Neural crest cell (in vitro differentiated cells): ENCODE data around the gene USP10. TPM values are rescaled to one million over a fixed set of nuclear protein-coding genes. Genes with fewer than 3 reads are reported as not detected.

Experiments
- DNase-seq: peaks from one replicate; pipeline ENCODE4 v3.0.0; 2021; ENCODE audit warnings: low read depth, mixed read lengths, low spot score
- H3K27ac Mint-ChIP-seq: one replicate; pipeline ENCODE4 v1.8.0; 2021; ENCODE audit warnings: mild to moderate bottlenecking, mixed read lengths; ENCODE audit not compliant: unreplicated experiment
- H3K27me3 Mint-ChIP-seq: 2 replicates; pipeline ENCODE4 v1.8.0; 2021; ENCODE audit warnings: low read depth, mild to moderate bottlenecking, mixed read lengths
- H3K36me3 Mint-ChIP-seq: 2 replicates; pipeline ENCODE4 v1.8.0; 2021; ENCODE audit warnings: low read depth, mild to moderate bottlenecking, mixed read lengths
- H3K4me1 Mint-ChIP-seq: 2 replicates; pipeline ENCODE4 v1.8.0; 2021; ENCODE audit warnings: mixed read lengths
- H3K4me3 Mint-ChIP-seq: one replicate; pipeline ENCODE4 v1.8.0; 2021; ENCODE audit warnings: mild to moderate bottlenecking, mixed read lengths
- H3K9me3 Mint-ChIP-seq: 2 replicates; pipeline ENCODE4 v1.8.0; 2021; ENCODE audit warnings: mixed read lengths
- total RNA-seq: library from RNA; stranded (reverse); gene quantifications from 2 replicates; pipeline ENCODE4 v1.2.1, GENCODE V29; 2021
- TF ChIP-seq, protein P1 (sequence below): fragments of 200-600 bp; sonication (generic); conservative IDR thresholded peaks from 2 replicates; pipeline ENCODE4 v1.5.0; 2021; ENCODE audit warnings: antibody characterized with exemption, mild to moderate bottlenecking

The USP10 gene
- total RNA-seq, 1 donor from 2014 or later: 149 TPM

DNA sequence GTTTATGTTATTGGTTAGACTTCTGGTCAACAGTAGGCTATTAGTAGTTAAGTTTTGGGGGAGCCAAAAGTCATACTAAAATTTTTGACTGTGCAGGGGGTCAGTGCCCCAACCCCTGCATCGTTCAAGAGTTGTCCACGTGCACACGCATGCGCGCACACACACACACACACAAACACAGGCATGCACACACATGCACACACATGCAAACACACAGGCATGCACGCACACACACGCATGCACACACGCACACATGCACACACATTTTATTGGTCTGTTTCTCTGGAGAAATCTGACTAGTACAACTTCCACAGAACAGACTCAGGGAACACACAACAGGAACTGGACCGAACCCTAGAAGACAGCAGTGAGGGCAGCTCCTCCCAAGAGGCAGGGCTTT, 24.4 kb upstream of the USP10 start:
- no peaks in the 10 kb centered on the region for H3K9me3 Mint-ChIP-seq
- H3K27ac Mint-ChIP-seq: no peak overlapping the region
- TF ChIP-seq, protein P1, sequence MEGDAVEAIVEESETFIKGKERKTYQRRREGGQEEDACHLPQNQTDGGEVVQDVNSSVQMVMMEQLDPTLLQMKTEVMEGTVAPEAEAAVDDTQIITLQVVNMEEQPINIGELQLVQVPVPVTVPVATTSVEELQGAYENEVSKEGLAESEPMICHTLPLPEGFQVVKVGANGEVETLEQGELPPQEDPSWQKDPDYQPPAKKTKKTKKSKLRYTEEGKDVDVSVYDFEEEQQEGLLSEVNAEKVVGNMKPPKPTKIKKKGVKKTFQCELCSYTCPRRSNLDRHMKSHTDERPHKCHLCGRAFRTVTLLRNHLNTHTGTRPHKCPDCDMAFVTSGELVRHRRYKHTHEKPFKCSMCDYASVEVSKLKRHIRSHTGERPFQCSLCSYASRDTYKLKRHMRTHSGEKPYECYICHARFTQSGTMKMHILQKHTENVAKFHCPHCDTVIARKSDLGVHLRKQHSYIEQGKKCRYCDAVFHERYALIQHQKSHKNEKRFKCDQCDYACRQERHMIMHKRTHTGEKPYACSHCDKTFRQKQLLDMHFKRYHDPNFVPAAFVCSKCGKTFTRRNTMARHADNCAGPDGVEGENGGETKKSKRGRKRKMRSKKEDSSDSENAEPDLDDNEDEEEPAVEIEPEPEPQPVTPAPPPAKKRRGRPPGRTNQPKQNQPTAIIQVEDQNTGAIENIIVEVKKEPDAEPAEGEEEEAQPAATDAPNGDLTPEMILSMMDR: no peak
- no peak for DNase-seq
- H3K4me1 Mint-ChIP-seq: peaks cover 8% of the 10 kb centered on the region
- peaks cover 6% of the 10 kb centered on the region for H3K27me3 Mint-ChIP-seq
- no peak overlapping the region for H3K4me3 Mint-ChIP-seq
- no peaks in the 10 kb centered on the region for H3K36me3 Mint-ChIP-seq

DNA sequence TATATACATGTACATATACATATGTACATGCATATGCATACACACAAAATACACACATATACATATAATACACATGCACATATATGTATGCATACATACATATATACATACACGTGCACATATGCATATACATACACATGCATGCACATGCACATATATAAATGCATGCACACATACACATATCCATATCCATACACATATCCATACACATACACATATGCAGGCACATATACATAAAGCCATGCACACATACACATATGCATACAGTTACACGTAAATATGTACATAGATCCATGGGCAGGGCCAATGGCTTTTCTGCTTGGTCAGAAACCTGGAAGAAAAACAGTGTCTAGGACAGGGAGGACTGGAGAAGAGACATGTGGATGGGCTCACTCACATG, 23.9 kb upstream of the USP10 start:
- no peaks in the 10 kb centered on the region for H3K9me3 Mint-ChIP-seq
- H3K27ac Mint-ChIP-seq: no peak overlapping the region
- H3K4me1 Mint-ChIP-seq: peaks cover 8% of the 10 kb centered on the region
- DNase-seq: no peak
- H3K27me3 Mint-ChIP-seq: peaks cover 9% of the 10 kb centered on the region
- no peaks in the 10 kb centered on the region for H3K36me3 Mint-ChIP-seq
- TF ChIP-seq, protein P1: no peak
- no peak overlapping the region for H3K4me3 Mint-ChIP-seq

DNA sequence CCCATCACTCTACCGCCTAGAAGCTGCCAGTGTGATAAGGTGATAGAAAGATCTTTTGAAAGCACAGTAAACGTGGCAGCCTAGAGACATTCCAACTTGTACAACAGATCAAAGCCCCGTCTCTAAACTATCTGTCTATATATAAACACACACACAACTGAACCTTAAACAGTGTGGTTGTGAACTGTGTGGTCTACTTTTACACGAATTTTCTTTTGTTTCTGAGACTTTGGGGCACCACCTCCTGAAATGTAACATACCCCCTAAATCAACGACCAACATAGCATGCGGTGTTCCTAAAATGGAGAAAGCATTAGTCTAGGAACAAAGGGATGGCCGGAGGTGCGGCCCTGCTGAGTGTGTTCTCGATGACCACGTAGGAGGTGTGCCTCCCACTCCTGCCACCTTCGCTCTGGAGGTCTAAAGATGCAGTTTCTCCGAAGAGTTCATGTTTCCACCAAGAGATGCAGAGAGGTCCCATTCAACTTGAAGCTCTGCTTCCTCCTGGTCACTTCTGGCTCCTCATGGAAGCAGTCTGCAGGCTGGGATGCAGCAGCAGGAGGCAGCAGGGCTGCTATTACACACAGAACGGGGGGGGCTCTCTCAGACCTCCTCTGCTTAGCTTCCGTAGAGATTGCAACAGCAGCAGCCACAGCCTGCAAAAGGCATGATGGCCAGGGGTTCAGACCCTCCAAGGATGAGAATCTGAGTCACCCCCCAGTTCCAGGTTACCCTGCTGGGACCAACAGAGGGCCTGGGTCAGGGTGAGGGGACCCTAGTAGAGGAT, 22.6 kb upstream of the USP10 start:
- no peak overlapping the region for H3K27ac Mint-ChIP-seq
- H3K36me3 Mint-ChIP-seq: no peaks in the 10 kb centered on the region
- no peaks in the 10 kb centered on the region for H3K9me3 Mint-ChIP-seq
- H3K4me1 Mint-ChIP-seq: peaks cover 6% of the 10 kb centered on the region
- H3K27me3 Mint-ChIP-seq: peaks cover 11% of the 10 kb centered on the region
- no peak overlapping the region for H3K4me3 Mint-ChIP-seq
- TF ChIP-seq, protein P1: no peak
- DNase-seq: no peak

DNA sequence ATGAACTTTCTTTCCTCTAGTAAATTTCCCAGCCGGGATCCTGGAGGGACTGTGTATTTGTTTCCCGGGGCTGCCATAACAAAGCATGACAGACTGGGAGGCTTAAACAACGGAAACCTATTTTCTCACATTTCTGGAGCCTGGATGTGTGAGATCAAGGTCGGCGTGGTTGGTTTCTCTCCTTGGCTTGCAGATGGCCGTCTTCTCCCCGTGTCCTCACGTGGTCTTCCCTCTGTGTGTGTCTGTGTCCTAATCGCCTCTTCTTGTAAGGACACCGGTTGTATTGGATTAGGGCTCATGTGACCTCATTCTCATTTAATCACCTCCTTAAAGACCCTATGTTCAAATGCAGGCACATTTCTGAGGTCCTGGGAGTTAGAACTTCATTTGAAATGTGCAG, 22.0 kb upstream of the USP10 start:
- Mint-ChIP-seq H3K4me1 (peaks cover 3% of the 10 kb centered on the region), H3K27me3 (peaks cover 11% of the 10 kb centered on the region), H3K36me3 (no peaks in the 10 kb centered on the region), H3K9me3 (no peaks in the 10 kb centered on the region), H3K4me3 (no peak overlapping the region), H3K27ac (no peak overlapping the region)
- TF ChIP-seq, protein P1: no peak
- DNase-seq: no peak

DNA sequence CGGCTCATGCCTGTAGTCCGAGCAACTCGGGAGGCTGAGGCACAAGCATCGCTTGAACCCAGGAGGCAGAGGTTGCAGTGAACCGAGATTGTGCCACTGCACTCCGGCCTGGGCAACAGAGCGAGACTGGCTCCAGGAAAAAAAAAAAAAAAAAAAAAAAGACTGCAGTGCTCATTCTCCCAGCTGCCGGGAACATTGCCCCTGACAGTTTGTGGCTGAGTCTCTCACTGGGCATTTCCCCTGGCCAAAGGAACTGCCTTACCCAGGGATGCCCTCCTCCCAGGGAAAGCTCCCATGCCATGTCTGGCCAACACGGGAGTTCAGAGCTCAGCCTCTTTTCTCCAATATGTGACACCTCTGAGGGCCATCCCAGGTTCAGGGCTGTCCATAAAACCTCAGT, 21.3 kb upstream of the USP10 start:
- Mint-ChIP-seq H3K4me3 (no peak overlapping the region), H3K4me1 (peaks cover 3% of the 10 kb centered on the region)

More for the DNA sequence above, 21.3 kb upstream of the USP10 start:
- peaks cover 12% of the 10 kb centered on the region for H3K27me3 Mint-ChIP-seq
- H3K27ac Mint-ChIP-seq: no peak overlapping the region
- H3K9me3 Mint-ChIP-seq: no peaks in the 10 kb centered on the region
- TF ChIP-seq, protein P1: no peak
- no peak for DNase-seq
- H3K36me3 Mint-ChIP-seq: no peaks in the 10 kb centered on the region
